K562 (cell line): Measurements from ENCODE around the gene EXOC3L2. TPM values are rescaled to one million over a fixed set of nuclear protein-coding genes. Genes with fewer than 3 reads are reported as not detected.
A peak's percentile ranks its signal among the peaks of the same experiment; 100 is the strongest.

Experiments used
- CAMTA2 ChIP-seq: fragments of 250-450 bp; sonication (Bioruptor Pico); conservative IDR thresholded peaks from 2 replicates; pipeline ENCODE4 v1.5.1; 2022
- CC2D1A ChIP-seq: fragments of 450-650 bp; IDR thresholded peaks from 2 replicates; pipeline ENCODE4 v1.6.1; 2017; ENCODE audit warnings: mild to moderate bottlenecking
- LCOR ChIP-seq: sonication (generic); formaldehyde crosslinking; IDR thresholded peaks from 2 replicates; pipeline ENCODE4 v1.8.0; 2022; ENCODE audit warnings: mild to moderate bottlenecking, missing genetic modification reagents
- NFIC ChIP-seq: fragments of 450-650 bp; IDR thresholded peaks from 2 replicates; pipeline ENCODE4 v1.6.1; 2017; ENCODE audit warnings: mild to moderate bottlenecking, inconsistent platforms
- NRF1 ChIP-seq, 2 experiments: fragments of 450-650 bp; IDR thresholded peaks in 1 of 2; conservative IDR thresholded peaks in 1 of 2; 2 replicates each; pipeline ENCODE4 v1.6.1; 2014; ENCODE audit warnings: mild to moderate bottlenecking in 2 of 2
- PYGO2 ChIP-seq: fragments of 450-650 bp; IDR thresholded peaks from 2 replicates; pipeline ENCODE4 v1.6.1; 2016; ENCODE audit warnings: mild to moderate bottlenecking, missing genetic modification characterization, moderate library complexity, missing compliant biosample characterization
- RBM39 ChIP-seq: fragments of 200-400 bp; formaldehyde crosslinking; optimal IDR thresholded peaks from 2 replicates; pipeline ENCODE3; 2018; ENCODE audit warnings: low read depth, low read length
- U2AF1 ChIP-seq: fragments of 200-400 bp; formaldehyde crosslinking; optimal IDR thresholded peaks from 2 replicates; pipeline ENCODE3; 2017; ENCODE audit warnings: mild to moderate bottlenecking, low read depth, low read length, moderate library complexity
- XRCC3 ChIP-seq: fragments of 450-650 bp; IDR thresholded peaks from 2 replicates; pipeline ENCODE4 v1.6.1; 2017; ENCODE audit warnings: mild to moderate bottlenecking, moderate library complexity
- ZNF384 ChIP-seq: IDR thresholded peaks from 2 replicates; pipeline ENCODE4 v1.6.1; 2012; ENCODE audit warnings: low read depth, low read length, improper control_type of control experiment
- polyA plus RNA-seq, 8 experiments: library from polyadenylated mRNA; depleted of rRNA in 4 of 8; stranded (reverse) in 5 of 8; unstranded in 3 of 8; fragments of >200 nt; fragmentation: Nextera tagmentation in 2 of 8; fragmentation: Illumina TruSeq in 1 of 8; extraction: Ambion mirVana in 2 of 8; extraction: Trizol in 1 of 8; gene quantifications; 2 replicates each; pipeline versions ENCODE4 v1.2.1 to v1.2.3, GENCODE V29; 2011 to 2014; ENCODE audit warnings: inconsistent platforms in 1 of 8, missing spikeins in 1 of 8
- total RNA-seq, 7 experiments: library from RNA; depleted of rRNA in 6 of 7; stranded (reverse); fragments of >200 nt in 6 of 7; fragmentation: Illumina TruSeq in 2 of 7; extraction: Trizol in 2 of 7; gene quantifications; 2 replicates each; pipeline versions ENCODE4 v1.2.1 to v1.2.3, GENCODE V29; 2011 to 2021; ENCODE audit warnings: low replicate concordance in 1 of 7
- TF ChIP-seq, protein P1 (sequence below): sonication (generic); formaldehyde crosslinking; IDR thresholded peaks from 2 replicates; pipeline ENCODE4 v1.8.0; 2022; ENCODE audit warnings: mild to moderate bottlenecking, missing genetic modification reagents
- TF ChIP-seq, protein P2 (sequence below): fragments of 250-450 bp; sonication (Bioruptor Pico); IDR thresholded peaks from 2 replicates; pipeline ENCODE4 v1.5.0; 2020; ENCODE audit warnings: mild to moderate bottlenecking
- TF ChIP-seq, protein P3 (sequence below): sonication (generic); formaldehyde crosslinking; IDR thresholded peaks from 2 replicates; pipeline ENCODE4 v1.5.0; 2020; ENCODE audit warnings: missing genetic modification reagents

EXOC3L2 gene
- total and polyA plus RNA-seq, 9 of the 15 experiments (the other 6 are each of a cell fraction or from before 2014, with no cell fraction given), result 0.31 to 19.0 (median 2.4) TPM

DNA sequence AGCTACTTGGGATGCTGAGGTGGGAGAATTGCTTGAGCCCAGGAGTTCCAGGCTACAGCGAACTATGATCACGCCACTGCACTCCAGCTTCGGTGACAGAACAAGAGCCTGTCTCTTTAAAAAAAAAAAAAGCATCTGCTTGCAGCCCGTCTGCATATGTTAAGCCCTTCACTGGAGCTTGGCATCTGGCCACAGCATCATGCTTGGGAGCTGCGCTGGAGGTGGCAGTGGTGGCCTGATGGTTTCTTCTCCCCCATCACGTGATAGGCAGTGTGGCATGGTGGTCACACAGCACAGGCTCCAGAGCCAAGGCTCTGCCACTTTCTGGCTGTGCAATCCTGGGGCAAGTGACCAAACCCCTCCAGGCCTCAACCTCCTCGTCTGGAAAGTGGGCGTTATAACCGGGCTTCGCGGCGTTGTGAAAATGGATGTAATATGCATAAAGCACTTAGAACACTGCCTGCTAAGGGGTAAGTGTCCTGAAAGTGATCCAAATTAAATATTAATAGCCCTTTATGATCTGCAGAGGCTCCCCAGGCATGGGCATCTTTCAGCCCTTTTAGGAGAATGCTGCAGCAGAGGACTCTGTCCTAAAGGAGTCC is 30.3 kb upstream of the EXOC3L2 start (continued):
- TF ChIP-seq, protein P1, sequence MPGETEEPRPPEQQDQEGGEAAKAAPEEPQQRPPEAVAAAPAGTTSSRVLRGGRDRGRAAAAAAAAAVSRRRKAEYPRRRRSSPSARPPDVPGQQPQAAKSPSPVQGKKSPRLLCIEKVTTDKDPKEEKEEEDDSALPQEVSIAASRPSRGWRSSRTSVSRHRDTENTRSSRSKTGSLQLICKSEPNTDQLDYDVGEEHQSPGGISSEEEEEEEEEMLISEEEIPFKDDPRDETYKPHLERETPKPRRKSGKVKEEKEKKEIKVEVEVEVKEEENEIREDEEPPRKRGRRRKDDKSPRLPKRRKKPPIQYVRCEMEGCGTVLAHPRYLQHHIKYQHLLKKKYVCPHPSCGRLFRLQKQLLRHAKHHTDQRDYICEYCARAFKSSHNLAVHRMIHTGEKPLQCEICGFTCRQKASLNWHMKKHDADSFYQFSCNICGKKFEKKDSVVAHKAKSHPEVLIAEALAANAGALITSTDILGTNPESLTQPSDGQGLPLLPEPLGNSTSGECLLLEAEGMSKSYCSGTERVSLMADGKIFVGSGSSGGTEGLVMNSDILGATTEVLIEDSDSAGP, result peak; percentile 76; the same call in 1 of the 2 replicates
- TF ChIP-seq ZNF384 (peak; percentile 87), RBM39 (no peak), XRCC3 (no peak), U2AF1 (no peak), CAMTA2 (CRISPR knock-in tag) (no peak), PYGO2 (tag) (no peak), LCOR (CRISPR knock-in tag) (no peak), CC2D1A (no peak), NFIC (peak; percentile 33; the same call in 1 of the 2 replicates), NRF1 (conservative IDR thresholded peaks at IDR 0.05 in 1 of 2, IDR thresholded peaks at IDR 0.05 in 1 of 2) (no peak)
- TF ChIP-seq, protein P2, sequence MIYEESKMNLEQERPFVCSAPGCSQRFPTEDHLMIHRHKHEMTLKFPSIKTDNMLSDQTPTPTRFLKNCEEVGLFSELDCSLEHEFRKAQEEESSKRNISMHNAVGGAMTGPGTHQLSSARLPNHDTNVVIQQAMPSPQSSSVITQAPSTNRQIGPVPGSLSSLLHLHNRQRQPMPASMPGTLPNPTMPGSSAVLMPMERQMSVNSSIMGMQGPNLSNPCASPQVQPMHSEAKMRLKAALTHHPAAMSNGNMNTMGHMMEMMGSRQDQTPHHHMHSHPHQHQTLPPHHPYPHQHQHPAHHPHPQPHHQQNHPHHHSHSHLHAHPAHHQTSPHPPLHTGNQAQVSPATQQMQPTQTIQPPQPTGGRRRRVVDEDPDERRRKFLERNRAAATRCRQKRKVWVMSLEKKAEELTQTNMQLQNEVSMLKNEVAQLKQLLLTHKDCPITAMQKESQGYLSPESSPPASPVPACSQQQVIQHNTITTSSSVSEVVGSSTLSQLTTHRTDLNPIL (CRISPR knock-in tag), result no peak
- TF ChIP-seq, protein P3, sequence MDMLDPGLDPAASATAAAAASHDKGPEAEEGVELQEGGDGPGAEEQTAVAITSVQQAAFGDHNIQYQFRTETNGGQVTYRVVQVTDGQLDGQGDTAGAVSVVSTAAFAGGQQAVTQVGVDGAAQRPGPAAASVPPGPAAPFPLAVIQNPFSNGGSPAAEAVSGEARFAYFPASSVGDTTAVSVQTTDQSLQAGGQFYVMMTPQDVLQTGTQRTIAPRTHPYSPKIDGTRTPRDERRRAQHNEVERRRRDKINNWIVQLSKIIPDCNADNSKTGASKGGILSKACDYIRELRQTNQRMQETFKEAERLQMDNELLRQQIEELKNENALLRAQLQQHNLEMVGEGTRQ (CRISPR knock-in tag), result peak; percentile 25; the same call in 1 of the 2 replicates
